HG03066 (cell line): ENCODE measurements around the gene GPR33.

ENCODE experiments used
- ATAC-seq: cut with Tn5 transposase; IDR thresholded peaks from one replicate; pipeline ENCODE4 v1.9.1; 2021; ENCODE audit warnings: low read depth; ENCODE audit not compliant: unreplicated experiment

GPR33 gene

GRCh38 chr14:31487886-31488285 is at the start of gene GPR33:
Gene GPR33 (minus strand): TSS chr14:31488039. CDS start chr14:31483965, 4,074 bp downstream.
- ATAC-seq = no peak

GRCh38 chr14:31536201-31536960 is 48.5 kb upstream of the GPR33 start:
- no peak for ATAC-seq

GRCh38 chr14:31530136-31530535 is 42.3 kb upstream of the GPR33 start:
- ATAC-seq = no peak

DNA sequence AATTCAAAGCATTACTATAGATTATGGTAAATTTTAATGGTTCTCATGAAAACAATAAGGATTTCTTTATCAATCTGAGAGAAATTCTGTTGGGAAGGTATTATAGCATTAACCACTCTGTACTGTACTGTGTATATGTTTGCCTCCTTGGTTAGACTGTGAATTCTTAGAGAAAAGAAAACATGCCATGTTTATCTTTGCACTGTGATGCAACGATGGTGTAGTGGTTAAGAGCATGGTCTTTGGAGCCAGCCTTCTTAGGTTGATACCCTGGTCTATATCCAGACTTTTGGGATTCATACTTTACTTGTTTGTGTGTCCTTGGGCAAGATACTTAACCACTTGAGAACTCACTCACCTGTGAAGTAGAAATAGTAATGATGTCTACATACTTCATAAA is 41.2 kb upstream of the GPR33 start:
- ATAC-seq = no peak

DNA sequence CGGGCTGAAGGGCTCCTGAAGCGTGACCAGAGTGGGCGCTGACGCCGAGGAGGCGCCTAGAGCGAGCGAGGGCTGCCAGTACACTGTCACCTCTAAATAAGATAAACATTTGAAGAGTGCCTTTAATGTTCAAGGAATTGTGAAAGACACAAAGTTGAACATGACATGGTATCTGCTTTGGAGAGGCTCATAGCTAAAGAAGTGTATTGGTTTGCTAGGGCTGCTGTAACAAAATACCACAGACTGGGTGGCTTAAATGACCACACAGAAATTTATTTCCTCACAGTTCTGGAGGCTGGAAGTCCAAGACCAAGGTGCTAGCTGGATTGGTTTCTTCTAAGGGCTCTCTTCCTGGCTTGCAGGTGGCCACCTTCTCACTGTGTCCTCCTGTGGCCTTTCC is 39.7 kb upstream of the GPR33 start:
- no peak for ATAC-seq

DNA sequence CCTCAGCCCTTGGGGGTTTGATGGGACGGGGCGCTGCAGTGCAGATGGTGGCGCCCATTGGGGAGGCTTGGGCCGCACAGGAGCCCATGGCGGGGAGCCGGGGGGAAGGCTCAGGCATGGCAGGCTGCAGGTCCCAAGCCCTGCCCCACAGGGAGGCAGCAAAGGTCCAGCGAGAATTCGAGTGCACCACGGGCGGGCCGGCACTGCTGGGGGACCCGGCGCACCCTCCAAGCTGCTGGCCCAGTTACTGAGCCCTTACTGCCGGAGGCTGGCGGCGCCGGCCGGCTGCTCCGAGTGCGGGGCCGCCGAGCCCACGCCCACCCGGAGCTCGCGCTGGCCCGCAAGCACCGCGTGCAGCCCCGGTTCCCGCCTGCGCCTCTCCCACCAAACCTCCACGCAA is 39.2 kb upstream of the GPR33 start:
- ATAC-seq = no peak

GRCh38 chr14:31510855-31511254 is 23.0 kb upstream of the GPR33 start:
- ATAC-seq = no peak

GRCh38 chr14:31510222-31510621 is 22.4 kb upstream of the GPR33 start:
- ATAC-seq = no peak

- ATAC-seq = no peak
Observed at GRCh38 chr14:31508135-31508534, 20.3 kb upstream of the GPR33 start.

GRCh38 chr14:31505411-31505810 is 17.6 kb upstream of the GPR33 start:
- ATAC-seq = no peak

- no peak for ATAC-seq
Observed at GRCh38 chr14:31501870-31502269, 14.0 kb upstream of the GPR33 start.

GRCh38 chr14:31492759-31493498 is 5.1 kb upstream of the GPR33 start:
- ATAC-seq = no peak

- ATAC-seq = peak; percentile 69
Observed at GRCh38 chr14:31489691-31490090, 1.9 kb upstream of the GPR33 start.

DNA sequence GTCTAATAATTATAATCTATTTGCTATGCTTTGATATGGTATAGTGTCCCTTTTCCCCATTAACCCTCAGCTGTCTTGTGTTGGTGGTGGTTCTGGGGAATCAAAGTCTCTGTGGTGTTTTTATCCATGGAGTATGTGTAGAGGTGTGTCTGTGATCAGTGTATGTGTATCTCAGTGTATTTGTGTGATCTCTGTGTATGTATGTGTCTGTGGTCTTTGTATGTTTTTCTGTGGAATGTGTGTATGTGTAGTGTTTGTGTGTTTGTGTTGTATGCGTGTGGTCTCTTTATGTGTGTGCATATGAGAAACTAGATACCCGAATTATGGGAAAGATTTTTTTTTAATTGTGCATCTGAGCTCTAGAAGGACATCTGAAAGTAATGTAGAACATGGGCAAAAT is 1.1 kb downstream of the GPR33 start:
- no peak for ATAC-seq

DNA sequence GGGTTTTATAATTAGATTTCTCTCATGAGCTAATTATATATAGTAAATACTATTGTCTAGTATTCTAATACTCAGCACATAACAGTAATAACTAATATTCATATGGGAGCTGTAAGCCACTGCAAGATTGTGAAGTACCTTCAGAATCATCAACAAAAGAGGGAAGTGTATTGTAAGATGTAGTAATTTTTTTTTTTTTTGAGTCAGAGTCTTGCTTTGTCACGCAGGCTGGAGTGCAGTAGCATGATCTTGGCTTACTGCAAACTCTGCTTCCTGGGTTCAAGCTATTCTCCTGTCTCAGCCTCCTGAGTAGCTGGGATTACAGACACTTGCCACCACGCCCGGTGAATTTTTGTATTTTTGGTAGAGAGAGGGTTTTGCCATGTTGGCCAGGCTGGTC is 3.1 kb downstream of the GPR33 start:
- ATAC-seq = no peak

- no peak for ATAC-seq
Observed at GRCh38 chr14:31480156-31480555, 7.7 kb downstream of the GPR33 start.

- no peak for ATAC-seq
Observed at GRCh38 chr14:31479027-31479426, 8.8 kb downstream of the GPR33 start.

- ATAC-seq = no peak
Observed at GRCh38 chr14:31477248-31477647, 10.6 kb downstream of the GPR33 start.

GRCh38 chr14:31476131-31476866 is 11.5 kb downstream of the GPR33 start:
- ATAC-seq = no peak

DNA sequence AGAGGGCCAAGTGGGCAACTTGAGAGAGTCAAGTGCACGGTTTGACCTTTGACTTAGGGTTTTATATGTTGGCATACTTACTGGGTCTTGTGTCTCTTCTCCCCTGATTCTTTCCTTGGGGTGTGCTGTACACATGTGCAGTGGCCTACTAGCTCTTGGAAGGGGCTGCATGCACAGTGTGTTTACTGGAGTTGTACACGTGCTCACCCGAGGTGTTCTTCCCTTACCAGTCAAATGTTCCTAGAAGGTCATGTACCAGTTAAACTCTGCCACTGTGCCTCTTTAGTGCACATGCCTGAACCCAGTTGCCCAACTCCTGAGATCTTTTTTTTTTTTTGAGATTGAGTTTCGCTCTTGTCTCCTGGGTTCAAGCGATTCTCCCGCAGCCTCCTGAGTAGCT is 21.3 kb downstream of the GPR33 start:
- ATAC-seq = no peak

GRCh38 chr14:31465111-31465510 is 22.7 kb downstream of the GPR33 start:
- ATAC-seq = no peak
